ENCODE results near the gene GABRD. TPM values are rescaled to one million over a fixed set of nuclear protein-coding genes. Genes with fewer than 3 reads are reported as not detected.
A peak's percentile ranks its signal among the peaks of the same experiment; 100 is the strongest.

The GABRD gene
- total RNA-seq, 1 donor, result not detected

DNA sequence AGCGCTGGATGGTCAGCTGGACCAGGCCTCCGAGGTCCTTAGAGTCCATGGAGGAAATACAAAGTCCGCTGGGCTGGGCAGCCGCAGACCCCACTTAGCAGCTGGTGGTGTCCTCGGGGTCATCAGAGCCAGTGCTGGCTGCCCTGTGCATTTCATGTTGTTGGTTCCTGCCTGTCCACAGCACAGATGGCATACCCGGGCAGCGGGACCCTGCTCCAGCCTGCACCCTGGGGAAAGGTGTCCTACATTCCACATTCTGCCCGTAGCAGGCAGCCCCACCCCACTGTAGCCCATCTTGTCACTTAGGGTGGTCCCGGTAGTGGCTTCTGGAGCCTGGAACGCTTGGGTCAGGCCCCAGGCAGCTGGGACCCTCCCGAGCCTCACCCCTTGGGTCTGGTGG, 50.9 kb downstream of the GABRD start:
- no peak overlapping the region for H3K4me3 ChIP-seq (ENCODE audit: low read depth, low read length)
- DNase-seq (ENCODE audit: low read depth), result no peak
- TF ChIP-seq, protein P1, sequence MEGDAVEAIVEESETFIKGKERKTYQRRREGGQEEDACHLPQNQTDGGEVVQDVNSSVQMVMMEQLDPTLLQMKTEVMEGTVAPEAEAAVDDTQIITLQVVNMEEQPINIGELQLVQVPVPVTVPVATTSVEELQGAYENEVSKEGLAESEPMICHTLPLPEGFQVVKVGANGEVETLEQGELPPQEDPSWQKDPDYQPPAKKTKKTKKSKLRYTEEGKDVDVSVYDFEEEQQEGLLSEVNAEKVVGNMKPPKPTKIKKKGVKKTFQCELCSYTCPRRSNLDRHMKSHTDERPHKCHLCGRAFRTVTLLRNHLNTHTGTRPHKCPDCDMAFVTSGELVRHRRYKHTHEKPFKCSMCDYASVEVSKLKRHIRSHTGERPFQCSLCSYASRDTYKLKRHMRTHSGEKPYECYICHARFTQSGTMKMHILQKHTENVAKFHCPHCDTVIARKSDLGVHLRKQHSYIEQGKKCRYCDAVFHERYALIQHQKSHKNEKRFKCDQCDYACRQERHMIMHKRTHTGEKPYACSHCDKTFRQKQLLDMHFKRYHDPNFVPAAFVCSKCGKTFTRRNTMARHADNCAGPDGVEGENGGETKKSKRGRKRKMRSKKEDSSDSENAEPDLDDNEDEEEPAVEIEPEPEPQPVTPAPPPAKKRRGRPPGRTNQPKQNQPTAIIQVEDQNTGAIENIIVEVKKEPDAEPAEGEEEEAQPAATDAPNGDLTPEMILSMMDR (IDR thresholded peaks at IDR 0.05; ENCODE audit: insufficient read depth, low read length), result no peak

DNA sequence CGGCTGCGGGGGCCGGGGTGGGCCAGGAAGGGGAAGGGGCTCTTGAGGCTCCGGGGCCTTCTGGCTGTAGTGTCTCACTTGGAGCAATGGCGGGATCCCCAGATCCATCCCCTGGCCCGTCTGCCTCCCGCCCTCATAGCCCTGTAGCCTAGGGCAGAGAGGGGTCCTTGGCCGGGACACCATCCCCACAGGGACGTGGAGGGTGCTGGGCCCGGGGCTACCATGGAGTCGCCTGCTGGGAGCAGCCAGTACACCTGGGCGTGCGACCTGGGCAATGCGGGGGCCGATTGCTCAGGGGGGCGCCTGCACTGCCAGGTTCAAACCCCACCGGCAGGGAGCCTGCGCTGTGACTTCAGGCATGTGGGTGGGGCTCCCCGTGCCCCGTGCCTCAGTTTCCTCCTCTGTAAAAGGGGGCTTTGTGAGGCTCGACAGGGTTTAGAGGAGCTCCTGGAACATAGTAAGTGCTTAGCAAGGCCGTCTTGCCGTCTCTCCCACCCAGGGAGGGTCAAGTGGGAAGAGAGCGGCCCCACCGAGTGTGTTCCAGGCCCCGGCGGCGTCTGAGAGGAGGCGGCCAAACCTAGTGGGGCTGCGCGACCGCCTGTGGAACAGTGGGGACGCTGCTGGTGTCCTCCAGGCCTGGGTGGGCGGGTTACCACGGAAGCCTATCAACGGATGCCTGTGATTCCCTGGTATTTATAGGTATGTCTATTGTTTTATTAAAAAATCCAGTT, 51.8 kb downstream of the GABRD start:
- DNase-seq (ENCODE audit: low read depth), result no peak
- TF ChIP-seq, protein P1 (IDR thresholded peaks at IDR 0.05; ENCODE audit: insufficient read depth, low read length), result no peak
- no peak overlapping the region for H3K4me3 ChIP-seq (ENCODE audit: low read depth, low read length)

DNA sequence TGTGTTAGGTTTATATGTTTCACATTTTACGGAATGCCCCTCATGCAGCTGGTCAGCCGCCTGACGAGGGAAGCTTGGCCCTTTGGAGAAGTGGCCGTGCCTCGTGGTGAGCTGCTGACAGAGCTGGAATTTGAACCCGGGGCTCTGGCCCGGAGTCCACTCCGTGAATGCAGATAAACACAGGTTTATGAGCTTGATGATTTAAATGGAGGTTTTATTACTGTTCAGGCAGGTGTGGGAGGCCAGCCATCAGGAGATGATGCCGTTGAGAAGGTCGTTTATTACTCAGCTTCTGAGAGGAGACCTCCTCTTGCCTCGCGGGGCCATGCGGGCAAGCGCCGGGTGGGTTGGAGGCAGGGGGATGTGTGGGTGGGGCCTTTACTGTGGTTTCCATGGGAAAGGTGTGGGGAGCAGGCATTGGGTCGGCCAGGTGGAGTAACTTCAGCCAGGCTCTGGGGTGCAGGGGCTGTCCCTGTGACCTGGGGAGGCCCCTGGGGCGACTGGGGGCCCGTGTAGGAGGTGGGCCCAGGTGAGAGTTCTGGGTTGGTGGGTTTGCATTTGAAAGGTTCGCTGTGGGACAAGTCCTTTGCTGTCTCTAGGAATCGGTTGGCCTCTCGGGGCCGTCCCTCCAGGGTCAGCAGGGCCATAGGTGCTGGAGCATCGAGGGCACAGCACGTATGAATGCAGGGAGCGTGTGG, 53.1 kb downstream of the GABRD start:
- DNase-seq (ENCODE audit: low read depth), result no peak
- TF ChIP-seq, protein P1 (IDR thresholded peaks at IDR 0.05; ENCODE audit: insufficient read depth, low read length), result no peak
- H3K4me3 ChIP-seq (ENCODE audit: low read depth, low read length), result no peak overlapping the region

DNA sequence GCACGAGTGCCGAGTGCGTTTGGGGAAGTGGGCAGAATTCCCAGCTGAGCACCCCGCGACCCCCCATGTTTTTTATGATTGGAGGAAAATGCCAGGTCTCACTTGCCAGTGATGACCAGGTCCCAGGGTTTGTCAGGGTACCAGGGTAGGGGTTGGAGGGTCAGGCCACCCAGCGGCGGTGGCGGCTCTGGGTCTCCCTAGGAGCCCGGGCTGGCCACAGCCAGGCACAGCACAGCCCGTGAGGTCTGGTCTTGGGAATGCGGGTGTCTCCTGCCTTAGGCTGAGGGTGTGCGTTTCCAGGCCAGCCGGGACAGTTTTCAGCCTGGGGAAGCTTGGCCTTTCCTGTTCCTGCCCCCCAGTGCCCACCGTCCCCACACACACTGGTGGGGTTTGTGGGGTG, 53.7 kb downstream of the GABRD start:
- TF ChIP-seq, protein P1 (IDR thresholded peaks at IDR 0.05; ENCODE audit: insufficient read depth, low read length), result no peak
- no peak overlapping the region for H3K4me3 ChIP-seq (ENCODE audit: low read depth, low read length)
- no peak for DNase-seq (ENCODE audit: low read depth)

DNA sequence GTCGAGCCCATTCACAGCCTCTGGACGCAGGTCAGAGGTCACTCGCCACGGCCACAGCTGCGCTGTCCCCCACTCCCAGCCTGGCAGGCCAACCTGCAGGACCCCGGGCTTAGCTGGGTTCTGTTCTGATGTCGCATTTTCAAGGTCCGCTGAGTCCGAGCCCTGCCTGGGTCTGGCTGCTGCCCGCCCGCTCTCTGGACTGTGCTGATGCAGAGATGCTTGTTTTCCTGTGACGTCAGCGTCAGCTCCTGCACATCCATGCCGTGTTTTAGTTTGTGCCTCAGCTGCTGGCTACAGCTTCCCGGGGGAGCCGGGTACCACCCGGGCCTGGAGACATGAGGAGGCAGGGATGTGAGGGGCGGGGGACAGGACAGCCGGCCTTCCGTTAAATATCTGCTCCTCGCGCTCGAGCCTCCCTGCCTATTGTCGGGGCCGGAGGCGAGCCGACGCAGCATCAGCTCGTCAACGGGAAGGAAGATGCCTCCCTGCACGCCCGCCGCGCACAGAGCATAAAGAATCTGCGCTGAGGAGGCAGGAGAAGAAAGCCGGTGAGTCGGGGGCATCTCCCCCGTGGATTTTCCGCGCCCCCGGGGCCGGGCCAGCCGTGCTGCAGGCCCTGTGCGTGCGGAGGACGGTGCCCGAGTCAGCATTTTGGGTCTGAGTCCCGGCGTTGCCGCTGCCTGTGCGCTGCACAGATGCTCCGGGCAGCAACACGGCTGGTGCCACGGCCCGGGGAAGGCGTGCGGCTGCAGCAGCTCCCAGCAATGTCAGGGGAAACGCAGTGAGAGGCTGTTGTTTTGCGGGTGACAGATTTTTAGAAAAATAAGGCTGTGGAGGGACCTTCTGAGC, 54.5 kb downstream of the GABRD start:
- peak; percentile 64 for DNase-seq (ENCODE audit: low read depth)
- TF ChIP-seq, protein P1 (IDR thresholded peaks at IDR 0.05; ENCODE audit: insufficient read depth, low read length), result no peak
- peak overlapping the region; percentile 63 for H3K4me3 ChIP-seq (ENCODE audit: low read depth, low read length)

DNA sequence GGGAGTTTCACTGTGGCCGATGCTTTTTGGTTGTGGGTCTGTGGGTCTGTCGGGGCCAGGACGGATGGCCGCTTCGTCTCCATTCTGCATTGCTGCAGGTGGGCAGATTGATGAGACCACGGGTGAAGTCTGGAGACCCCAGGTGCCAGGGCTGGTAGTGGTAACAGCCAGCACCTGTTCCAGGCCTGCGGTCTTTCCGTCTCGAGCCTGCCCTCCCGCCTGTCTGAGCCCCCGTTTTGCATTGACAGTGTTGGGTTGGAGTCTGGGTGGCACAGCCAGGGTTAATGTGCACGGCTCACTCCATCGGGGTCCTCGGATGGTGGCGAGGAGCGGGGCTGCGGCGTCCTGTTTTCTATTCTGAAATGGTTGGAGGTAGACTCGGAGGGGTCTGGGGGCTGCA, 55.3 kb downstream of the GABRD start:
- peak overlapping the region; percentile 63 for H3K4me3 ChIP-seq (ENCODE audit: low read depth, low read length)
- TF ChIP-seq, protein P1 (IDR thresholded peaks at IDR 0.05; ENCODE audit: insufficient read depth, low read length), result no peak
- no peak for DNase-seq (ENCODE audit: low read depth)
